Measurements from ENCODE around the gene ATP2A1. TPM values are rescaled to one million over a fixed set of nuclear protein-coding genes. Genes with fewer than 3 reads are reported as not detected.
"Not testable (repeated sequence)": the region's sequence is repeated elsewhere in the genome, so short reads cannot be mapped to it uniquely, and the experiment has no call there.

Gene ATP2A1
- total RNA-seq, 1 donor from 2014 or later: 1.4 TPM

- DNase-seq (ENCODE audit: low spot score): no peak
- ATAC-seq: no peak
Observed at GRCh38 chr16:28932339-28933141, 54.3 kb downstream of the ATP2A1 start.

- no peak for ATAC-seq
- no peak for DNase-seq (ENCODE audit: low spot score)
Observed at GRCh38 chr16:28933171-28933570, 54.9 kb downstream of the ATP2A1 start.

- ATAC-seq (no peak), DNase-seq (ENCODE audit: low spot score) (no peak)
Observed at GRCh38 chr16:28935346-28935745, 57.1 kb downstream of the ATP2A1 start.

GRCh38 chr16:28935924-28936783 lies 57.9 kb downstream of the ATP2A1 start:
- peak; percentile 72 for DNase-seq (ENCODE audit: low spot score)
- peak; percentile 97 for ATAC-seq

GRCh38 chr16:28936784-28937155 lies 58.5 kb downstream of the ATP2A1 start:
- ATAC-seq (no peak), DNase-seq (ENCODE audit: low spot score) (no peak)

- DNase-seq (ENCODE audit: low spot score) (no peak), ATAC-seq (no peak)
Observed at GRCh38 chr16:28937222-28937876, 59.1 kb downstream of the ATP2A1 start.

GRCh38 chr16:28938721-28939120 lies 60.4 kb downstream of the ATP2A1 start:
- no peak for DNase-seq (ENCODE audit: low spot score)

GRCh38 chr16:28939825-28940224 lies 61.5 kb downstream of the ATP2A1 start:
- not testable (repeated sequence) for ATAC-seq; DNase-seq (ENCODE audit: low spot score)

More at GRCh38 chr16:28938721-28939120, 60.4 kb downstream of the ATP2A1 start:
- no peak for ATAC-seq

- ATAC-seq: no peak
- DNase-seq (ENCODE audit: low spot score): no peak
Observed at GRCh38 chr16:28943281-28943680, 65.0 kb downstream of the ATP2A1 start.

- ATAC-seq (no peak), DNase-seq (ENCODE audit: low spot score) (no peak)
Observed at GRCh38 chr16:28946681-28947080, 68.4 kb downstream of the ATP2A1 start.

GRCh38 chr16:28950648-28951409 lies 72.5 kb downstream of the ATP2A1 start, which contains the start of gene NFATC2IP:
Gene NFATC2IP, plus strand, starts transcription at chr16:28950937. Its CDS starts 75 bp downstream, at chr16:28951012.
- ATAC-seq: peak; percentile 95
- peak; percentile 100 for DNase-seq (ENCODE audit: low spot score)

GRCh38 chr16:28951410-28951943 lies 73.2 kb downstream of the ATP2A1 start:
- ATAC-seq: no peak
- DNase-seq (ENCODE audit: low spot score): no peak

Other genes starting within 250 kb of the ATP2A1 start
- 3.2 TPM for gene NPIPB8, start 240.4 kb upstream of the ATP2A1 start, total RNA-seq
- 262 TPM for gene EIF3C, start 167.0 kb upstream of the ATP2A1 start, total RNA-seq
- gene NPIPB9, start 126.7 kb upstream of the ATP2A1 start, total RNA-seq: 2.3 TPM
- 50.1 TPM for gene ATXN2L, start 55.5 kb upstream of the ATP2A1 start, total RNA-seq
- 177 TPM for gene TUFM, start 32.1 kb upstream of the ATP2A1 start, total RNA-seq
- gene SH2B1, start 14.6 kb upstream of the ATP2A1 start, total RNA-seq: 30.8 TPM
- gene RABEP2, start 46.8 kb downstream of the ATP2A1 start, total RNA-seq: 6.8 TPM
- not detected for gene CD19, start 53.5 kb downstream of the ATP2A1 start, total RNA-seq
- 15.2 TPM for gene NFATC2IP, start 72.4 kb downstream of the ATP2A1 start, total RNA-seq
- gene SPNS1, start 96.3 kb downstream of the ATP2A1 start, total RNA-seq: 22.8 TPM
- 3.5 TPM for gene LAT, start 106.6 kb downstream of the ATP2A1 start, total RNA-seq